Loucy (cell line): Measurements from ENCODE around the gene MTFR2.

Experiments
- EZH2phosphoT487 ChIP-seq: fragments of 200-600 bp; IDR thresholded peaks from 2 replicates; pipeline ENCODE4 v1.6.1; 2018; ENCODE audit warnings: antibody characterized with exemption, mild to moderate bottlenecking, moderate library complexity, borderline replicate concordance
- TF ChIP-seq, protein P1 (sequence below): fragments of 200-600 bp; sonication (generic); conservative IDR thresholded peaks from 2 replicates; pipeline ENCODE4 v1.5.1; 2014; ENCODE audit warnings: mild to moderate bottlenecking, antibody characterized with exemption, low read length

DNA sequence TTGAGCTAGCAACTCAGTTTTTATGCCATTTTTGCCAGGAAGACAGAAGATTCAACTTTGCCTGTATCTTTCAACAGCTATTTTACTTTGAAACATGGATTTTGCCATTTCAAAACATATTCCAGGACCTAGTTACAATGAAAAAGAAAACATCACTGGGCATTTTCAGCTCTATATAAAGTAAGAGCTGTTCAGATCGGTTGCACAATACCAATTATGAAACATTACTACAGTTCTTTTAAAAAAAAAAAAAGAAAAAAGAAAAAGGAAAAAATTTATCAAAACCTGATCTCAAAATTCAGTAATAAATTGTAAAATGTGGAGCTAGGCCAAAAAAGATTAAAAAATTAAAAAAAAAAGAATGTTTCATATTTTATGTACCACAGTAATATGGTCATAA lies 24.0 kb upstream of the MTFR2 start:
- TF ChIP-seq, protein P1, sequence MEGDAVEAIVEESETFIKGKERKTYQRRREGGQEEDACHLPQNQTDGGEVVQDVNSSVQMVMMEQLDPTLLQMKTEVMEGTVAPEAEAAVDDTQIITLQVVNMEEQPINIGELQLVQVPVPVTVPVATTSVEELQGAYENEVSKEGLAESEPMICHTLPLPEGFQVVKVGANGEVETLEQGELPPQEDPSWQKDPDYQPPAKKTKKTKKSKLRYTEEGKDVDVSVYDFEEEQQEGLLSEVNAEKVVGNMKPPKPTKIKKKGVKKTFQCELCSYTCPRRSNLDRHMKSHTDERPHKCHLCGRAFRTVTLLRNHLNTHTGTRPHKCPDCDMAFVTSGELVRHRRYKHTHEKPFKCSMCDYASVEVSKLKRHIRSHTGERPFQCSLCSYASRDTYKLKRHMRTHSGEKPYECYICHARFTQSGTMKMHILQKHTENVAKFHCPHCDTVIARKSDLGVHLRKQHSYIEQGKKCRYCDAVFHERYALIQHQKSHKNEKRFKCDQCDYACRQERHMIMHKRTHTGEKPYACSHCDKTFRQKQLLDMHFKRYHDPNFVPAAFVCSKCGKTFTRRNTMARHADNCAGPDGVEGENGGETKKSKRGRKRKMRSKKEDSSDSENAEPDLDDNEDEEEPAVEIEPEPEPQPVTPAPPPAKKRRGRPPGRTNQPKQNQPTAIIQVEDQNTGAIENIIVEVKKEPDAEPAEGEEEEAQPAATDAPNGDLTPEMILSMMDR: no peak
- no peak for TF ChIP-seq EZH2phosphoT487
